Tibial artery (tissue), 4 donors: ENCODE measurements around the gene MUC6.
A peak's percentile ranks its signal among the peaks of the same experiment; 100 is the strongest.

ENCODE experiments used
- DNase-seq, 2 donors: peaks; one replicate each; pipeline ENCODE4 v3.0.0-alpha.2; 2019
- H3K27ac ChIP-seq, 2 donors: fragments of 200-600 bp; sonication (generic) in 1 of 2; 1 replicate in 1 of 2; 2 replicates in 1 of 2; pipeline ENCODE4 v1.5.1; 2018 to 2019; ENCODE audit warnings: mild to moderate bottlenecking in 1 of 2
- H3K27me3 ChIP-seq, 2 donors: fragments of 200-600 bp; sonication (generic) in 1 of 2; one replicate each; pipeline versions ENCODE4 v1.5.1 to v1.6.0; 2016 to 2019
- H3K36me3 ChIP-seq, 3 donors: fragments of 200-600 bp; sonication (generic) in 2 of 3; one replicate each; pipeline ENCODE4 v1.5.1; 2016 to 2019; ENCODE audit warnings: mild to moderate bottlenecking in 2 of 3
- H3K4me1 ChIP-seq, 4 donors: fragments of 200-600 bp; sonication (generic) in 2 of 4; 1 replicate in 3 of 4; 2 replicates in 1 of 4; pipeline ENCODE4 v1.5.1; 2016 to 2019
- H3K4me3 ChIP-seq, 2 donors: fragments of 200-600 bp; sonication (generic) in 1 of 2; 1 replicate in 1 of 2; 2 replicates in 1 of 2; pipeline ENCODE4 v1.5.1; 2018 to 2019; ENCODE audit warnings: mild to moderate bottlenecking in 2 of 2
- H3K9me3 ChIP-seq, 3 donors: fragments of 200-600 bp; sonication (generic) in 1 of 3; one replicate each; pipeline ENCODE4 v1.5.1; 2016 to 2019
- CTCF ChIP-seq, 2 experiments: fragments of 200-600 bp in 1 of 2; fragments of 450-650 bp in 1 of 2; IDR thresholded peaks; one replicate each; pipeline ENCODE4 v1.5.1; 2017 to 2019; ENCODE audit warnings: antibody characterized with exemption in 2 of 2, mild to moderate bottlenecking in 1 of 2, moderate library complexity in 1 of 2
- intact Hi-C: fragments of 100-400 bp; cut with DNase I; formaldehyde crosslinking; loops from one replicate; pipeline ENCODE4 v1.15.0; 2023; ENCODE audit warnings: low total_unique reads

MUC6 gene

GRCh38 chr11:985848-986247, 50.7 kb downstream of the MUC6 start:
- no peaks in the 10 kb centered on the region for H3K9me3 ChIP-seq
- DNase-seq: no peak
- intact Hi-C loops: no loop called here
- no peak overlapping the region for H3K27ac ChIP-seq
- no peak overlapping the region for H3K4me3 ChIP-seq
- peaks cover 54 to 87% (median 79%) of the 10 kb centered on the region in 3 donors for H3K36me3 ChIP-seq
- H3K4me1 ChIP-seq: peaks cover 0 to 14% (median 3%) of the 10 kb centered on the region in 4 donors
- no peaks in the 10 kb centered on the region for H3K27me3 ChIP-seq
- no peak for TF ChIP-seq CTCF (IDR thresholded peaks at IDR 0.05)

- H3K9me3 ChIP-seq: no peaks in the 10 kb centered on the region
- peaks cover 54 to 87% (median 79%) of the 10 kb centered on the region in 3 donors for H3K36me3 ChIP-seq
- intact Hi-C loops: no loop called here
- DNase-seq: no peak
- H3K27me3 ChIP-seq: no peaks in the 10 kb centered on the region
- H3K27ac ChIP-seq: no peak overlapping the region
- H3K4me1 ChIP-seq: peaks cover 0 to 15% (median 5%) of the 10 kb centered on the region in 4 donors
- no peak overlapping the region for H3K4me3 ChIP-seq
- no peak for TF ChIP-seq CTCF (IDR thresholded peaks at IDR 0.05)
Measured at GRCh38 chr11:985406-985805, 51.1 kb downstream of the MUC6 start.

- Histone ChIP-seq H3K4me3 (no peak overlapping the region), H3K27ac (no peak overlapping the region), H3K4me1 (peaks cover 0 to 15% (median 5%) of the 10 kb centered on the region in 4 donors), H3K27me3 (no peaks in the 10 kb centered on the region), H3K36me3 (peaks cover 52 to 80% (median 73%) of the 10 kb centered on the region in 3 donors), H3K9me3 (no peaks in the 10 kb centered on the region)
- intact Hi-C loops: no loop called here
- TF ChIP-seq CTCF (IDR thresholded peaks at IDR 0.05): no peak
- DNase-seq: no peak
Measured at GRCh38 chr11:984546-984945, 52.0 kb downstream of the MUC6 start.

GRCh38 chr11:981764-982163, 54.8 kb downstream of the MUC6 start:
- Histone ChIP-seq H3K4me3 (no peak overlapping the region), H3K36me3 (peaks cover 34 to 79% (median 72%) of the 10 kb centered on the region in 3 donors), H3K27ac (no peak overlapping the region), H3K4me1 (peaks cover 0 to 19% (median 5%) of the 10 kb centered on the region in 4 donors), H3K27me3 (no peaks in the 10 kb centered on the region), H3K9me3 (no peaks in the 10 kb centered on the region)
- no peak for TF ChIP-seq CTCF (IDR thresholded peaks at IDR 0.05)
- DNase-seq: no peak
- intact Hi-C loops: no loop called here

- Histone ChIP-seq H3K9me3 (no peaks in the 10 kb centered on the region), H3K4me3 (no peak overlapping the region), H3K27me3 (no peaks in the 10 kb centered on the region), H3K36me3 (peaks cover 30 to 79% (median 71%) of the 10 kb centered on the region in 3 donors), H3K27ac (peak overlapping the region in 1 of 2 donors; percentile 43), H3K4me1 (peaks cover 0 to 18% (median 5%) of the 10 kb centered on the region in 4 donors)
- DNase-seq: no peak
- intact Hi-C loops: no loop called here
- no peak for TF ChIP-seq CTCF (IDR thresholded peaks at IDR 0.05)
Measured at GRCh38 chr11:980438-981357, 55.8 kb downstream of the MUC6 start.
